IMR-90 (cell line): ENCODE results near the gene HOXC12. TPM values are rescaled to one million over a fixed set of nuclear protein-coding genes. Genes with fewer than 3 reads are reported as not detected.

ENCODE experiments used
- ATAC-seq: fragments of 200-7000 bp; cut with Tn5 transposase; 2 replicates; pipeline ENCODE4 v1.9.1; 2020; ENCODE audit warnings: low read depth, mild to moderate bottlenecking, moderate library complexity
- BruUV-seq: library from RNA; stranded (reverse); fragments of 400-500 nt; replicated peaks from 2 replicates; lab custom pipeline; 2021; lab: Mats Ljungman, UMichigan
- CTCF ChIA-PET: fragments of 300-600 bp; formaldehyde crosslinking; extraction: SDS; loops from one replicate; lab custom pipeline; 2021; ENCODE audit warnings: antibody characterized with exemption; lab: Yijun Ruan, JAX
- POLR2A ChIA-PET: fragments of 300-600 bp; sonication (Branson Sonifier 250); formaldehyde crosslinking; loops from one replicate; lab custom pipeline; 2022; ENCODE audit warnings: antibody characterized with exemption; ENCODE audit not compliant: unreplicated experiment; lab: Charles Lee
- DNase-seq: peaks from one replicate; pipeline ENCODE4 v3.0.0; 2013
- H2AFZ ChIP-seq: replicated peaks from 2 replicates; pipeline ENCODE3; 2013; ENCODE audit warnings: low read length, mild to moderate bottlenecking; ENCODE audit not compliant: poor library complexity
- H2AK5ac ChIP-seq: 2 replicates; pipeline ENCODE4 v1.6.1; 2013; ENCODE audit warnings: low read depth, low read length, inconsistent platforms
- H2AK9ac ChIP-seq: replicated peaks from 2 replicates; pipeline ENCODE3; 2013; ENCODE audit warnings: mild to moderate bottlenecking, low read depth, low read length, moderate library complexity; ENCODE audit not compliant: poor library complexity
- H2BK120ac ChIP-seq: 2 replicates; pipeline ENCODE4 v1.6.1; 2013; ENCODE audit warnings: low read depth, low read length, inconsistent platforms
- H2BK15ac ChIP-seq: 3 replicates; pipeline ENCODE4 v1.6.1; 2013; ENCODE audit warnings: low read depth, low read length, inconsistent platforms
- H2BK20ac ChIP-seq: 2 replicates; pipeline ENCODE4 v1.6.1; 2013; ENCODE audit warnings: low read depth, mild to moderate bottlenecking, inconsistent platforms, low read length, moderate library complexity
- H2BK5ac ChIP-seq: 2 replicates; pipeline ENCODE4 v1.6.1; 2013; ENCODE audit warnings: mild to moderate bottlenecking, low read depth, low read length, inconsistent platforms; ENCODE audit not compliant: poor library complexity, severe bottlenecking
- H3K14ac ChIP-seq: replicated peaks from 2 replicates; pipeline ENCODE4 v1.6.1; 2013; ENCODE audit warnings: low read depth, low read length, inconsistent platforms
- H3K18ac ChIP-seq: 2 replicates; pipeline ENCODE4 v1.6.1; 2013; ENCODE audit warnings: low read depth, low read length, control low read depth
- H3K23ac ChIP-seq: 2 replicates; pipeline ENCODE4 v1.6.1; 2013; ENCODE audit warnings: low read depth, low read length, inconsistent platforms
- H3K27ac ChIP-seq: 2 replicates; pipeline ENCODE4 v1.5.1; 2013; ENCODE audit warnings: mild to moderate bottlenecking, control low read depth, low read length; ENCODE audit not compliant: insufficient read depth
- H3K27me3 ChIP-seq: 2 replicates; pipeline ENCODE4 v1.6.1; 2013; ENCODE audit warnings: low read length; ENCODE audit not compliant: control insufficient read depth, insufficient read depth
- H3K36me3 ChIP-seq: 2 replicates; pipeline ENCODE4 v1.6.1; 2013; ENCODE audit warnings: low read length, mixed read lengths; ENCODE audit not compliant: control insufficient read depth, insufficient read depth
- H3K4ac ChIP-seq: 2 replicates; pipeline ENCODE4 v1.6.1; 2013; ENCODE audit warnings: low read depth, low read length, inconsistent platforms
- H3K4me1 ChIP-seq: 2 replicates; pipeline ENCODE4 v1.6.1; 2013; ENCODE audit warnings: low read length, mixed read lengths; ENCODE audit not compliant: control insufficient read depth, insufficient read depth
- H3K4me2 ChIP-seq: 2 replicates; pipeline ENCODE4 v1.6.1; 2013; ENCODE audit warnings: low read depth, mild to moderate bottlenecking, control low read depth, low read length, moderate library complexity
- H3K4me3 ChIP-seq: 2 replicates; pipeline ENCODE4 v1.5.1; 2013; ENCODE audit warnings: low read depth, mild to moderate bottlenecking, control low read depth, low read length, moderate library complexity; ENCODE audit not compliant: insufficient read depth
- H3K56ac ChIP-seq: 2 replicates; pipeline ENCODE4 v1.6.1; 2013; ENCODE audit warnings: low read length, inconsistent platforms; ENCODE audit not compliant: insufficient read depth; ENCODE audit errors: extremely low read depth
- H3K79me1 ChIP-seq, 2 experiments: 2 replicates each; pipeline ENCODE4 v1.6.1; 2013; ENCODE audit warnings: low read length in 2 of 2, inconsistent platforms in 1 of 2, low read depth in 1 of 2
- H3K9ac ChIP-seq: 2 replicates; pipeline ENCODE4 v1.6.1; 2013; ENCODE audit warnings: low read depth, low read length, control low read depth
- H3K9me1 ChIP-seq: 2 replicates; pipeline ENCODE4 v1.6.1; 2013; ENCODE audit warnings: low read length, inconsistent platforms; ENCODE audit not compliant: insufficient read depth
- H3K9me3 ChIP-seq: 2 replicates; pipeline ENCODE4 v1.6.1; 2013; ENCODE audit warnings: low read length; ENCODE audit not compliant: control insufficient read depth, insufficient read depth
- H4K20me1 ChIP-seq: 2 replicates; pipeline ENCODE4 v1.6.1; 2013; ENCODE audit warnings: low read length, inconsistent platforms; ENCODE audit not compliant: insufficient read depth
- H4K5ac ChIP-seq: 2 replicates; pipeline ENCODE4 v1.6.1; 2013; ENCODE audit warnings: mild to moderate bottlenecking, low read depth, low read length, control low read depth
- H4K8ac ChIP-seq, 2 experiments: 2 replicates each; pipeline ENCODE4 v1.6.1; 2013; ENCODE audit warnings: low read depth in 2 of 2, low read length in 2 of 2, control low read depth in 1 of 2, inconsistent platforms in 1 of 2
- H4K91ac ChIP-seq: 2 replicates; pipeline ENCODE4 v1.6.1; 2013; ENCODE audit warnings: low read depth, low read length, inconsistent platforms; ENCODE audit not compliant: insufficient read depth
- BHLHE40 ChIP-seq: fragments of 150-350 bp; IDR thresholded peaks from 2 replicates; pipeline ENCODE4 v1.6.1; 2016; ENCODE audit warnings: mild to moderate bottlenecking, low read depth, low read length
- CHD1 ChIP-seq: IDR thresholded peaks from 2 replicates; pipeline ENCODE4 v1.6.1; 2012; ENCODE audit warnings: low read depth, low read length, improper control_type of control experiment
- ELK1 ChIP-seq: fragments of 150-350 bp; IDR thresholded peaks from 2 replicates; pipeline ENCODE4 v1.6.1; 2016; ENCODE audit warnings: low read depth, mild to moderate bottlenecking, low read length, moderate library complexity, borderline replicate concordance
- RCOR1 ChIP-seq: IDR thresholded peaks from 2 replicates; pipeline ENCODE4 v1.6.1; 2012; ENCODE audit warnings: mild to moderate bottlenecking, low read length, improper control_type of control experiment; ENCODE audit not compliant: insufficient replicate concordance
- SMC3 ChIP-seq: fragments of 150-350 bp; IDR thresholded peaks from 2 replicates; pipeline ENCODE4 v1.6.1; 2016; ENCODE audit warnings: low read depth, mild to moderate bottlenecking, antibody characterized with exemption, low read length, moderate library complexity
- WGBS, 2 experiments: methylation state at CpG; one replicate each; pipeline versions ENCODE4 v1.1.5 to v1.1.7; 2013; ENCODE audit warnings: missing lambda C conversion rate in 2 of 2; ENCODE audit not compliant: insufficient read length in 1 of 2; ENCODE audit errors: extremely low coverage in 2 of 2; 5-methylcytosine and 5-hydroxymethylcytosine counted together
- dilution Hi-C: fragments of 300-500 bp; cut with HindIII; formaldehyde crosslinking; loops from one replicate; pipeline ENCODE4 v1.14.3; 2018; ENCODE audit warnings: low sequenced_read_pairs; ENCODE audit not compliant: unreplicated experiment
- in situ Hi-C: fragments of 300-500 bp; cut with MboI; formaldehyde crosslinking; loops from 3 replicates; pipeline ENCODE4 v1.14.3; 2019; ENCODE audit warnings: low sequenced_read_pairs, inconsistent platforms, mixed read lengths
- intact Hi-C: fragments of 100-400 bp; cut with micrococcal nuclease; formaldehyde crosslinking; loops from 2 replicates; pipeline ENCODE4 v1.10.0; 2022
- polyA plus RNA-seq, 3 experiments: library from polyadenylated mRNA; depleted of rRNA; stranded (reverse); fragments of >200 nt; gene quantifications; 2 replicates each; pipeline ENCODE4 v1.2.3, GENCODE V29; 2012; ENCODE audit warnings: low replicate concordance in 1 of 3
- total RNA-seq: library from RNA; depleted of rRNA; stranded (reverse); fragments of >200 nt; gene quantifications from 2 replicates; pipeline ENCODE4 v1.2.3, GENCODE V29; 2012

The HOXC12 gene
- total and polyA plus RNA-seq, 2 of the 4 experiments (the other 2 are of a cell fraction), result not detected

- DNase-seq (no peak), ATAC-seq (no peak)
- intact Hi-C loops, result no loop called here
- Histone ChIP-seq H2BK120ac (no peak overlapping the region), H4K91ac (no peak overlapping the region), H3K4me3 (no peak overlapping the region), H3K4ac (no peak overlapping the region), H3K4me2 (no peak overlapping the region), H2AK5ac (no peak overlapping the region), H4K20me1 (no peaks in the 10 kb centered on the region), H3K27ac (no peak overlapping the region), H2AK9ac (no peak overlapping the region), H3K23ac (no peak overlapping the region), H3K36me3 (no peaks in the 10 kb centered on the region), H2BK5ac (no peak overlapping the region), H3K9me3 (peaks cover 6% of the 10 kb centered on the region), H2BK20ac (no peak overlapping the region), H3K14ac (no peak overlapping the region), H3K9ac (no peak overlapping the region), H3K18ac (no peak overlapping the region), H3K79me1 (no peaks in the 10 kb centered on the region), H2AFZ (no peak overlapping the region), H2BK15ac (no peak overlapping the region), H3K56ac (no peak overlapping the region), H4K5ac (no peak overlapping the region), H3K4me1 (no peaks in the 10 kb centered on the region), H3K27me3 (peaks cover 96% of the 10 kb centered on the region), H4K8ac (no peak overlapping the region), H3K9me1 (no peaks in the 10 kb centered on the region)
- CTCF ChIA-PET, result no interaction called here
- no peak for TF ChIP-seq BHLHE40
- TF ChIP-seq ELK1, result no peak
- TF ChIP-seq SMC3, result no peak
- no peak for TF ChIP-seq RCOR1
- TF ChIP-seq CHD1, result no peak
- dilution Hi-C loops, result no loop called here
- BruUV-seq, result no TSS peak
- POLR2A ChIA-PET, result no interaction called here
- in situ Hi-C loops, result no loop called here
- WGBS, 2 experiments, result 26% methylated on average over 4 of the region's 11 CpGs; no CpG with 5 or more reads in 1 of the 2 experiments
Measured at GRCh38 chr12:53956914-53957536, 2.3 kb downstream of the HOXC12 start.
